ENCODE data around the gene TRIML1.

The TRIML1 gene

DNA sequence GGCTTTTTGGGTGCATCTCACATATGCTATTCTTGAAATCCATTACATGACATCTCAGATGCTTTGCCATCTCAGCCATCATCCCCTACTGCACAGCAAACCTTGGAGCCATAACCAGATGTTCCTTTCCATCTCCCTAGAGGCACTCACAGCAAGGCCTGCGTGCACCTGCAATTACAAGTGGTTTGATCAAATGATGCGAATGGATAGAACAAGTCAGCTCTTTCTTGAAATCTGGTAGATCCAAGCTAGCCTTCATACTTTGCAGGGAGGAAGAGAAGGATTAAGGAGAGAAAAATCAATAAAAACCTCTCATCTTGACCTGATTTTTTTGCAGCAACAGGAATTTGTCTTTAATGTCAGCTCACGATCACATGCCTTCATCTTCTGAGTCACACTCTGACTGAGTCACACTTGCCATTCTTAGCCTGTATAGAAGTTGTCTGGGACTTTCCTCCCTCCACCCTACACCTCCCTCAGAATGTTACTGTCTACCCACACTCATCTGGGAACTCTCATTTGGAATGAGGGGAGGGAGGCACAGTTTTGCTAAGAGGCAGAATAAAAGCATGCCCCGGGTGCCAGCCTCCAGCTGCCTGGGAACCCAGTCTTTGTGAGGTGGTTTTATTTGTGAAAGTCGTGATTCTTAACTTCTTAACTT lies 11.9 kb upstream of the TRIML1 start:
- Mint-ChIP-seq H3K4me1 (no peaks in the 10 kb centered on the region), H3K36me3 (ENCODE audit: low read depth) (no peaks in the 10 kb centered on the region), H3K27me3 (ENCODE audit: low read depth) (peaks cover 4% of the 10 kb centered on the region), H3K9me3 (no peaks in the 10 kb centered on the region), H3K27ac (no peak overlapping the region), H3K4me3 (no peak overlapping the region)
- TF ChIP-seq, protein P1, sequence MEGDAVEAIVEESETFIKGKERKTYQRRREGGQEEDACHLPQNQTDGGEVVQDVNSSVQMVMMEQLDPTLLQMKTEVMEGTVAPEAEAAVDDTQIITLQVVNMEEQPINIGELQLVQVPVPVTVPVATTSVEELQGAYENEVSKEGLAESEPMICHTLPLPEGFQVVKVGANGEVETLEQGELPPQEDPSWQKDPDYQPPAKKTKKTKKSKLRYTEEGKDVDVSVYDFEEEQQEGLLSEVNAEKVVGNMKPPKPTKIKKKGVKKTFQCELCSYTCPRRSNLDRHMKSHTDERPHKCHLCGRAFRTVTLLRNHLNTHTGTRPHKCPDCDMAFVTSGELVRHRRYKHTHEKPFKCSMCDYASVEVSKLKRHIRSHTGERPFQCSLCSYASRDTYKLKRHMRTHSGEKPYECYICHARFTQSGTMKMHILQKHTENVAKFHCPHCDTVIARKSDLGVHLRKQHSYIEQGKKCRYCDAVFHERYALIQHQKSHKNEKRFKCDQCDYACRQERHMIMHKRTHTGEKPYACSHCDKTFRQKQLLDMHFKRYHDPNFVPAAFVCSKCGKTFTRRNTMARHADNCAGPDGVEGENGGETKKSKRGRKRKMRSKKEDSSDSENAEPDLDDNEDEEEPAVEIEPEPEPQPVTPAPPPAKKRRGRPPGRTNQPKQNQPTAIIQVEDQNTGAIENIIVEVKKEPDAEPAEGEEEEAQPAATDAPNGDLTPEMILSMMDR (IDR thresholded peaks at IDR 0.05; ENCODE audit: unreplicated experiment in 3 of 3) = no peak

DNA sequence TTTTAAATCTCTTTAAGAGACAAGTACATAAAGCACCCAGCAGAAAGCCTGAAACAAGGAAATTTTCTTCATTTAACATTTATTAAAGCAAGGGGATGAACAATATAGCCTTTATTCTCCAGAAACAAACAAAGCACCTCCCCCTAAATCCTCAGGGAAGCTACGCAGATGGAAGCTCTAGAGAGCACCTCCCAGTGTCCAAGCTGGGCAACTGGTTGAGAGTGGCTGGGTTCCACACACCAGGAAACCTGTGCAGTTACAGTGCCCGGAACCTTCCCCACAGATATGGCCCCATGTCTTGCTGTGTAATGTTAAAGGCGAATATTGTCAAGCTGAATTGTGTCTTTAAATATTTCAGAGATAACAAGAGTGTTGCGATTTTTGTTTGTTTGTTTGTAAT lies 8.9 kb upstream of the TRIML1 start:
- TF ChIP-seq, protein P1 (IDR thresholded peaks at IDR 0.05; ENCODE audit: unreplicated experiment in 3 of 3) = no peak
- Mint-ChIP-seq H3K4me1 (no peaks in the 10 kb centered on the region), H3K36me3 (ENCODE audit: low read depth) (no peaks in the 10 kb centered on the region), H3K27ac (no peak overlapping the region), H3K9me3 (no peaks in the 10 kb centered on the region), H3K4me3 (no peak overlapping the region), H3K27me3 (ENCODE audit: low read depth) (peaks cover 4% of the 10 kb centered on the region)

GRCh38 chr4:188132232-188132631 lies 7.0 kb upstream of the TRIML1 start:
- TF ChIP-seq, protein P1 (IDR thresholded peaks at IDR 0.05; ENCODE audit: unreplicated experiment in 3 of 3) = no peak
- Mint-ChIP-seq H3K9me3 (no peaks in the 10 kb centered on the region), H3K36me3 (ENCODE audit: low read depth) (no peaks in the 10 kb centered on the region), H3K4me1 (no peaks in the 10 kb centered on the region), H3K27ac (no peak overlapping the region), H3K27me3 (ENCODE audit: low read depth) (peaks cover 4% of the 10 kb centered on the region), H3K4me3 (no peak overlapping the region)

DNA sequence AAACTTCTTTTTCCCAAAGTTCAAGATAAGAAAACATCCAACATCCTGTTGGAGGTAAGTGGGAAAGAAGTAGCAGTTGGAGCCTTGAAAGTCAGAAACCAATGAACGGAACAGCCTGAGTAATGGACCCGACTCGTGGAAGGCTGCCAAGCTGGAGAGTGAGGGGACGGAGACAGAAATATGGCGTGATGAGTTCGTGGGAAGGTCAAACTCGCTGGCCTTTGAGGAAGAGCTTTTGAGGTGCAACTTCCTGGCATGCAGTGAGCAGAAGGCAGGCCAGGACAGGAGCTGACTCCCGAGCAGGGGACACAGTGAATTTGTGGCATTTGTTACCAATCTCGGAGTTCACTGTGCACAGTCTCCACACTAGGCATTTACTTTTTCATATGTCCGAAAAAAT lies 1.0 kb upstream of the TRIML1 start:
- no peaks in the 10 kb centered on the region for H3K4me1 Mint-ChIP-seq

GRCh38 chr4:188139671-188140070 lies 430 bp downstream of the TRIML1 start:
- Mint-ChIP-seq H3K27me3 (ENCODE audit: low read depth) (no peaks in the 10 kb centered on the region), H3K9me3 (no peaks in the 10 kb centered on the region), H3K27ac (no peak overlapping the region), H3K4me1 (no peaks in the 10 kb centered on the region), H3K4me3 (no peak overlapping the region), H3K36me3 (ENCODE audit: low read depth) (no peaks in the 10 kb centered on the region)
- TF ChIP-seq, protein P1 (IDR thresholded peaks at IDR 0.05; ENCODE audit: unreplicated experiment in 3 of 3) = no peak

More for the DNA sequence above, 1.0 kb upstream of the TRIML1 start:
- TF ChIP-seq, protein P1 (IDR thresholded peaks at IDR 0.05; ENCODE audit: unreplicated experiment in 3 of 3) = no peak
- Mint-ChIP-seq H3K9me3 (no peaks in the 10 kb centered on the region), H3K4me3 (no peak overlapping the region), H3K36me3 (ENCODE audit: low read depth) (no peaks in the 10 kb centered on the region), H3K27me3 (ENCODE audit: low read depth) (no peaks in the 10 kb centered on the region), H3K27ac (no peak overlapping the region)

DNA sequence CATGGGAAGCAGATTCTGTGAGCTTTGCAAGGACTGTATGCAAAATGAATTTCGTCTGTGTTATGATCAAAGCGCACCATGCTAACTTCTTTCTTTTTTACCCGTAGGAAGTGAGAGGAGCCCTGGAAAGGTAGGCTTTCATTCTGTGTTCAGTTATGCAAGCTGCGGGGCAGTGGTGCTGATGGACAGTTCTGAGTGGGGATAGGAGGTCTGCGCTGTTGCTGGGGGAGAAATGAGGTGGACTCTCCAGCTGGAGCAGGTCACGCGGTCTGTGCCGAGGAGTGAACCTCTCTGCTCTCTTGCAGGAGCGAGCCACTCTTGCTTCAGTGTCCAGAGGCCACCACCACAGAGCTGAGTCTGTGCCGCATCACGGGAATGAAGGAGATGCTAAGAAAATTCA lies 4.5 kb downstream of the TRIML1 start:
- no peak overlapping the region for H3K4me3 Mint-ChIP-seq
- H3K36me3 Mint-ChIP-seq (ENCODE audit: low read depth) = no peaks in the 10 kb centered on the region
- peaks cover 3% of the 10 kb centered on the region for H3K9me3 Mint-ChIP-seq
- H3K4me1 Mint-ChIP-seq = no peaks in the 10 kb centered on the region
- TF ChIP-seq, protein P1 (IDR thresholded peaks at IDR 0.05; ENCODE audit: unreplicated experiment in 3 of 3) = no peak
- H3K27ac Mint-ChIP-seq = no peak overlapping the region
- no peaks in the 10 kb centered on the region for H3K27me3 Mint-ChIP-seq (ENCODE audit: low read depth)

Data from nephron (organoid).